Measurements from ENCODE around the gene FERMT3.
A peak's percentile ranks its signal among the peaks of the same experiment; 100 is the strongest.

Gene FERMT3

DNA sequence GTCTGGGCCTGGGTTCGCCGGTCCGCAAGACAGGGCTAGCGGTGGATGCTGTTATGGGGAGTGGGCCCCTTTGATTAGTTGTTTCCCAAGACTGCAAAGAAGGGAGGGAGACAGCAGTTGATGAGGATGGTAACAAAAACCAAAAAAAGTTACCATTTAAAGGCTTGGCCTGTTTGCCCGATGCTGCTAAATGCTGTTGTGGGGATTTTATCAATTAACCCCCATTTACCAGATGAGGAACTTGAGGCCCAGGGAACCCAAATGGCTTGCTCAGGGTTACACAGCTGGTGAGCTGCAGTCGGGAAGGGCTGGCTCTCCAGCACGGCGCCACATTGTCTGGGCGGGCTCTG is 16.1 kb downstream of the FERMT3 start:
- no peak for DNase-seq

DNA sequence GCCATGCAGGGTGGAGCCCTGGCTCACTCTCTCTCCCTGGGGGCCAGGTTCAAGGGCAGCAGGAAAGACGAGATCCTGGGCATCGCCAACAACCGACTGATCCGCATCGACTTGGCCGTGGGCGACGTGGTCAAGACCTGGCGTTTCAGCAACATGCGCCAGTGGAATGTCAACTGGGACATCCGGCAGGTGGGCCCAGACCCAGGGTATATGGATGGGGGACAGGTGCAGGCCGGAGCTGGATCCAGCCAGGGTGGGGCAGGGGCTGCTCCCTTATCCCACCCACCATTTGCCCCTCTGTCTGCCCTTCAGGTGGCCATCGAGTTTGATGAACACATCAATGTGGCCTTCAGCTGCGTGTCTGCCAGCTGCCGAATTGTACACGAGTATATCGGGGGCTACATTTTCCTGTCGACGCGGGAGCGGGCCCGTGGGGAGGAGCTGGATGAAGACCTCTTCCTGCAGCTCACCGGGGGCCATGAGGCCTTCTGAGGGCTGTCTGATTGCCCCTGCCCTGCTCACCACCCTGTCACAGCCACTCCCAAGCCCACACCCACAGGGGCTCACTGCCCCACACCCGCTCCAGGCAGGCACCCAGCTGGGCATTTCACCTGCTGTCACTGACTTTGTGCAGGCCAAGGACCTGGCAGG is 16.6 kb downstream of the FERMT3 start:
- DNase-seq: no peak

DNA sequence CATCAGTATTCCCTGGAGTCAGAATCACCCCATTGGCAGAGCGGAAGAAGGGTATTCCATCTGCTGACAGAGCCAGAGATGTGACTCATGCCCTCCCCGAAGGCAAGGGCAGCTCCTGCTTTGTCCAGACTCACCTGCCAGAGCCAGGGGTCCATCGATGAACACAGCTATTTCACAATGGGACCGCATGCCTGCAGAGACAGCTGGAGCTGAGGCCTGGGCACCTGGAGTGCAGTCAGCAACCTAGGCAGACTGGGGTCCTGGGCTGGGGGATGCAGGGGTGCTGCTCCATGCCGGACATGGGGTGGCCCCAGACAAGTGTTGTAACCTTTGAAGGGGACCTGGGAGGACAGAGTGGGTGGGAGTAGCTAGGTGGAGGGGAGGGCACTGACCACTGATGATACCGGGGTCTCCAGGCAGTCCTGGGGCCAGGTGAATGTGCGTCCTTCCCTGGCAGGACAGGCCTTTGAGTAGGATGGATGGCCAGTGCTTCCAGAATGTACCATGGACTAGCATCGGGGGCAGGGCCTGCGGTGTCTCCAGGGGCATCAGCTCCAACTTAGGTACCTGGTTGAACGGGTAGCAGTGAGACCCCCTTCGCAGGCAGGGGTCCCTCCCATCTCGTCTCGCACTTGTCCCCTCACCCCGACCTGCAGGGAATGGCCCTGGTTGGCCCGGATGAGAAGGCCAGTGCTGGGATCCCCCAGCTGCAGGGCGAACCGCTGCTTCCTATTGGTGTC is 17.8 kb downstream of the FERMT3 start:
- no peak for DNase-seq

DNA sequence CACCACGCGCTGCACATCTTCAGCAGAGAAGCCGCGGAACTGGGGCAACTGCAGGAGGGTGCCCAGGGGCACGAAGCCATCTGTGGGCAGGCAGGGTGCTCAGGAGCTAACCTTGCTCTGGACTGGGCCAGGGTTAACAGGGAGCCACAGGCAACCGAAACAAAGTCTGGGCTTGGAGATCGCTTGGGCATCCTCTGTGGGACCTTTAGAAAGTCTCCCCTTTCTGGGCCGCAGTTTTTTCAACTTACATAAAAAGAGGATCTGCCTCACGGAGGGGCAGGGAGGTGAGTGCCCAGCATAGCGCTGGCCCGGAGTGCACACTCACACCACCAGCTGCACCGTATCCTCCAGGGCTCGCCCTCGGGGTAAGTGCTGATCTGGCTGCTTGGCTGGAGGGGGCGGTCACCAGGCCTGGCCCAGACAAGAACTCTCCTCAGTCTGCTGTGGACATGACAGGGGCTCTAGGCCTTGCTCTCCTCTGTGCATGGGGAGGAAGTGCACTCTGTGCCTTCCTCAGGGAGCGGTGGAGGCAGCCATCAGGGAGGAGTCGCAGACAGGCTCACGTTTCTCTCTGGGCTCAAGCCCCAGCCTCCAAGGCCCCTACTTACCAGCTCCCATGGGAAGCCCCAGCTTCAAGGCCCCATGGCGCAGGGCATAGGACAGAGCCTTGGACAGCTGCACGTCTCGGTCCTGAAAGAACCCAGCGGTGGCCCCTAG is 18.5 kb downstream of the FERMT3 start:
- no peak for DNase-seq

DNA sequence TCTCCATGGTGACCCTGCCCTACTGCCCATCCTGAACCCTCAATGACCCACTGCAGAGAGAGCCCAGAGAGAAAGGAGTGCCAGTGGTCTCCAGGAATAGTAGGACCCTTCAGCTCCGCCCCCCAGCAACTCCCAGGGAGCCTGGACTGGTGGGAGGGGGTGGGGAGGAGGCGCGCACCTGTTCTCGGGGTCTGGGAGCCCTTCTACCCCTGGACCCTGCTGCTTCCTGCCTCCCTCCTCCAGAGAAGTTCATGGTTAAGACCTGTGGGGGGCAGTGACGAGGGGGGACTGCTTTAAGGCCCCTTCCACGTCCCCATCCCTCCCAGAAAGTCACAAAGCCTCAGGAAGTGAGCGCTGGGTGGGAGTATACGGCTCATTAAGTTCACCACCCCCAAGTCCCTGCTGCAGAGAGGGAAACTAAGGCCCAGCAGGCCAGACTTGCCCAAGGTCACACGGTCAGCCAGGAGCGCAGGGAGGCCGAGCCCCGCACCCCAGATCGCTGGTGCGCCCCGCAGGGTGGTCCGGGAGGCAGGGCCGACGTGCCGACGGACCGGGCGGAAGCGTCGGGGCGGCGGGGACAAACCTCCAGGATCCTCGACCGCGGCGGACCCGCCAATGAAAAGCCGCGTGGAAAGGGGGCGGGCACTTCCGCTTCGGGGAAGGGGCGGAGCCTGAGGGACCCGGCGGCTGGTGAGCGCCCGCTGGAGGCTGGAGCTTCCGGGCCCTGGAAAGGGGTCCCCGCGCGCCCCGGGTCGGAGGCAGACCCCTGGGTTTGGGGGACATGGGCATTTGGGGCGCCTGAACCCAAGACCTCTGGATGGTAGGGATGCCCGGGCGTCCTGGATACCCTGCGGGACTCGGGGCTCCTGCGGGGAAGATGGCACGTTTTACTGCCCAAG is 19.3 kb downstream of the FERMT3 start, which contains the start of the genes NUDT22 and TRPT1:
Gene NUDT22, plus strand, starts transcription at position 667 of the 899 bp plus-strand sequence. CDS start 379 bp downstream, outside the sequence.
Gene TRPT1, minus strand, starts transcription at position 579 of the 899 bp plus-strand sequence. Its CDS starts 326 bp downstream, at position 253.
- DNase-seq: peak; percentile 68 to 84

DNA sequence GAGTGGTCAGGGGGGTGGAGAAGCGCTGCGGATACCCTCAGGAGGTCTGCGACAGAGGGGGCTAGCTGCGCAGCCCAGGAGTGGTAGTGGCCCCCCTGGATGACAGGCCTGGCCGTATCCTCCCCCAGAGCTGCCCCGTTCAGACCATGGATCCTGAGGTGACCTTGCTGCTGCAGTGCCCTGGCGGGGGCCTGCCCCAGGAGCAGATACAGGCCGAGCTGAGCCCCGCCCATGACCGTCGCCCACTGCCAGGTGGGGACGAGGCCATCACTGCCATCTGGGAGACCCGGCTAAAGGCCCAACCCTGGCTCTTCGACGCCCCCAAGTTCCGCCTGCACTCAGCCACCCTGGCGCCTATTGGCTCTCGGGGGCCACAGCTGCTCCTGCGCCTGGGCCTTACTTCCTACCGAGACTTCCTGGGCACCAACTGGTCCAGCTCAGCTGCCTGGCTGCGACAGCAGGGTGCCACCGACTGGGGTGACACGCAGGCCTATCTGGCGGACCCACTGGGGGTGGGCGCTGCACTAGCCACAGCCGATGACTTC is 20.1 kb downstream of the FERMT3 start:
- DNase-seq: no peak

DNA sequence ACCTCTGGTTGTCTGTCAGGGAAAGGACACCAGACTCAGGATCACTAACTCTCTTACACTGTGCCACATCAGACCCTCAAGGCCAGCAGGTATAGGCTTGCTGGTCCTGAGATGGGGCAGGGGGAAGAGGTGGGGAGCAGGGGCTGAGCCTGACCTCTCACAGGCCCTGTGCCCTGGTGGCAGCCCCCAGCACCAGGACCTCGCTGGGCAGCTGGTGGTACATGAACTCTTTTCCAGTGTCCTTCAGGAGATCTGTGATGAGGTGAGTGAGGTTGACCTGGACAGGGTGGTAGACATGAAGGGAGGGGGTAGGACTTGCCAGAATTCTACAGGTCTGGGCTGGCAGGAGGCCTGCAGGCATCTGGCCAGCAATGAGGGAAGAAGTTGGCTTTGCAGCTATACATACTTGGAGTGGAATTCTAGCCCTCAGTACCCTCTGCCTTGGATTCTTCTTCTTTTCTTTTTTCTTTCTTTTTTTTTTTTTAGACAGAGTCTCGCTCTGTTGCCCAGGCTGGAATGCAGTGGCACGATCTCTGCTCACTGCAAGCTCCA is 21.0 kb downstream of the FERMT3 start:
- DNase-seq: no peak

DNA sequence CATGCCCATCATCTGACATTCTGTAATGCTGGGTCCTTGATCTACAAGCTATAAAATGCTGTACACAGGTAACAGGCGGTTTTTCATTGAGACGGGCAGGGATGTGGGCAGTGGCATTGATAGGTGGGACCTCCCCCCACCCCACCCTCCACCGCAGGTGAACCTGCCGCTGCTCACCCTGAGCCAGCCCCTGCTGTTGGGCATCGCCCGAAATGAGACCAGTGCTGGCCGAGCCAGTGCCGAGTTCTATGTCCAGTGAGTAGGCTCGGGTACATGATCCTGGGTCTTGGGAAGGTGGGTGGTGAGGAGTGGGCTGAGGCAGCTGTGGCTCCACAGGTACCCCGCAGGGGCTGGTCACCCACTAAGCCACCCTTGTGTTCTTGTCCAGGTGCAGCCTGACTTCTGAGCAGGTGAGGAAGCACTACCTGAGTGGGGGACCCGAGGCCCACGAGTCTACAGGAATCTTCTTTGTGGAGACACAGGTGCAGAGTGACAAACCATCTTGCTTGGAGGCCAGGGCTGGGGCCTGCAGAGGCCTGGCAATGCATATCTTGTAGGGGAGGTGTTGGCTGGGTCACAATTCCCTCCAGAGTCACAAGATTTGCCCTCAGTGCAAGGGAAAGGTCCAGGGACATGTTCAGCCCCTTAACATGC is 22.7 kb downstream of the FERMT3 start:
- DNase-seq: no peak

DNA sequence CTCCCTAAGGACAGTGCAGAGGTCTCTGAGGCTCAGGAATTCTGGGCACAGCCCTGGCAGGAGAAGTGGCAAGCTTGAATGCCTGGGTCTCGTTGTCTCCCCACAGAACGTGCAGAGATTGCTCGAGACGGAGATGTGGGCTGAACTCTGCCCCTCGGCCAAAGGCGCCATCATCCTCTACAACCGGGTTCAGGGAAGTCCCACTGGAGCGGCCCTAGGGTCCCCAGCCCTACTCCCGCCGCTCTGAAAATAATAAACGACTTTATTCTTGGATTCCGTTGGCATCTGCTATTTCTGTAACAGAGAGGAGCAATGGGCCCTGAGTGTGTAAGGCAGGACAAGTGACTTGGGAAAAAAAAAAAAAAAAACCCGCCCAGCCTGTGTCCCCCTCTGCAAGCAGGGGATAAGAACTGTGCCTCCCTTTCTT is 23.2 kb downstream of the FERMT3 start:
- no peak for DNase-seq

DNA sequence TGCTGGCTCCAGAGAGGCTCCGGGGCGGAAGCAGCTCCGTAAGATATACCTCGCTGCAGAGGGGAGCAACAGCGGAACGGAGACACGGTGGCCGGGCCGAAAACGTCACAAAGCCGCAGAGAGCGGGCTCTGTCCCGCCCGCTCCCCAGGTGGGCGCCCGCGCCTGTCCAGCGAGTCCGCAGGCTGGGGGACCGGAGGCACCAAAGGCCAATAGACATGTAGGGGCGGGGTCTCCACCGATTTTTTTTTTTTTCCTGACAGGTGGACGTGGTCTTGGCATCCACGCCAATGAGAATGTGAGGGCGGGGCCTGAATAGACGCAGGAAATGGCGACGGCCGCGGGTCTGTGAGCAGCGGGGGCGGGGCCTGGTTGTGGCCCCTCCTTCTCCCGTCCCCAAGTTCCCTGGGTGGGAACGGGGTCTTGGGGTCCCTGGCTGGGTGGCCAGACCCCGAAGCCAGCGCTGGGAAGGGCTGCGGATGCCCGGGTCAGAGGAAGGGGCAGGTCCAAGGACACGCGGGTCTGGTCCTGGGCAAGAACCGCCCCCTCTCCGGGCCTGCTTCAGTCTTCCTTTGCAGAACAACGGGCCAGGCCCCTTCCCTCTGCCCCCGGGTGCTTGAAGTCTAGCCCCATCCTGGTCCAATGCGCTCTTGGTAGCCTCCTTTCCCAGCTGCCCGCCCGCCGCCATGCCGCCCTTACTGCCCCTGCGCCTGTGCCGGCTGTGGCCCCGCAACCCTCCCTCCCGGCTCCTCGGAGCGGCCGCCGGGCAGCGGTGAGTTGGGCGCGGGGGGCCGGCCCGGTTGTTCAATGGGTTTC is 23.9 kb downstream of the FERMT3 start, which contains the start of gene DNAJC4:
Gene DNAJC4, plus strand, starts transcription at position 378 of the 814 bp plus-strand sequence. Its CDS starts 307 bp downstream, at position 685.
- peak; percentile 96 to 97 for DNase-seq

DNA sequence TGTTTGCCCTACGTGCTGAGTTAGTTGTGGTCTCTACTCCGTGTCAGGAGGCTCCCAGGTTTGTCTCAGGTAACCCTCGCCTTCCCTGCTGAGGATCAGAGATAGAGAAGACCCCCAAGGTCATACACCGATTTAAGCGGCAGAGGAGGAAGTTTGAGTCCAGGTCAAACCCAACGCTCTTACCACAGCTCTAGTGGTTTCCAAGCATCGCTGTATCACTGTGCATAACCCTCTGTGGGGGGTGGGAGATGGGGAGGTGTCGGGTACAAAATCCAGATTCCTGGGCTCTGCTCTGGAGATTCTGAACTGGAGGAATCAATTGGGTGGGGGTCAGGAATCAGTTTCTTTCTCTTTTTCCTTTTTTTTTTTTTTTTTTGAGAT is 24.5 kb downstream of the FERMT3 start:
- no peak for DNase-seq

DNA sequence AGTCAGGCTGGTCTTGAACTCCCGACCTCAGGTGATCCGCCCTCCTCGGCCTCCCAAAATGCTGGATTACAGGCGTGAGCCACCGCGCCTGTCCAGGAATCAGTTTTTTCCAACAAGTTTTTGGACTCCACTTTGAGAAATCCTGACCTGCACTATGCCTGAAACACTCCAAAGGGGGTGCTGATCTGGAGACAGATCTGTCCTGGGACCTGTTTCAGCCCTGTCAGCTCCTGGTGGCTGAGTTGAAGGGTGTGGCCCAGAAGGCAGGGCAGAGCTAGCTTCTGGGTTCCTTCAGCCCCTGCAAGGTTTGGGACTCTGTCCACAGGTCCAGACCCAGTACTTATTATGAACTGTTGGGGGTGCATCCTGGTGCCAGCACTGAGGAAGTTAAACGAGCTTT is 25.0 kb downstream of the FERMT3 start:
- no peak for DNase-seq

DNA sequence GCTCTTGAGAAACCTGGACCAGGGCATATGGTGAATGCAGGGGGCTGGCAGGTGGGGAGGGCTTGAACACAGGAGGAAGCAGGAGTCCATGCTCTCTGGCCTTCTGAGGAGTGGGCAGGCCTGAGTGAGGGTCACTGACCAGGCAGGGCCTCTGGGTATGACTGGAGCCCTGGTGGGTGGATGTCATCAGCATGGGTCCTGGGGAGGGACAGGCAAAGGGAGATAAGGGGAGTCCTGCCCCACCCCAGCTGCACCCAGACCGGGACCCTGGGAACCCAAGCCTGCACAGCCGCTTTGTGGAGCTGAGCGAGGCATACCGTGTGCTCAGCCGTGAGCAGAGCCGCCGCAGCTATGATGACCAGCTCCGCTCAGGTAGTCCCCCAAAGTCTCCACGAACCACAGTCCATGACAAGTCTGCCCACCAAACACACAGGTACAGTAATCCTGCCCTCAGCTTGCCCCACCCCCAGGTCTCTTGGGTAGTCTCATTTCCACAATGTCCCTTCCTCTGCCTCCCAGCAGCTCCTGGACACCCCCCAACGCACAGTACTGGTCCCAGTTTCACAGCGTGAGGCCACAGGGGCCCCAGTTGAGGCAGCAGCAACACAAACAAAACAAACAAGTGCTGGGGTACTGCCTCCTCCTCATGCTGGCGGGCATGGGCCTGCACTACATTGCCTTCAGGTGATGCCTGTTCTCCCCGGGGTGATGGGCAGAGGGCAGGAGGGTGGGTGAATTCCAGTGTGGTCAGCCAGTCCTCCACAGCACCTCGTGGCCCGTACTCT is 25.9 kb downstream of the FERMT3 start:
- DNase-seq: no peak

DNA sequence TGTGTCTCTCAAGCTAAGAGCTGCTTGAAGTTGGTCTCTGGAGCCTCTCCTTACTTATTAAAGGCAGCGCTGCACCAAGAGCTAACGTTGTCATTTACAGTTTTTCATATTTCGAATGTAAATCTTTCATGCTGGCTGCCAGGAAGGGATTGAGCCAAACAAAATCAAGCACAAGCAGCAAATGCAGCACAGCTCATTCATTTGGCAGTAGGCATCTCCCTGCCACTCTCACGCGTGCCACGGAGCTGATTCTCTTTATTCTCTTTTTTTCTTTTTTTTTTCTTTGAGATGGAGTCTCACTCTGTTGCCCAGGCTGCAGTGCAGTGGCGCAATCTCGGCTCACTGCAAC is 26.4 kb downstream of the FERMT3 start:
- DNase-seq: no peak

DNA sequence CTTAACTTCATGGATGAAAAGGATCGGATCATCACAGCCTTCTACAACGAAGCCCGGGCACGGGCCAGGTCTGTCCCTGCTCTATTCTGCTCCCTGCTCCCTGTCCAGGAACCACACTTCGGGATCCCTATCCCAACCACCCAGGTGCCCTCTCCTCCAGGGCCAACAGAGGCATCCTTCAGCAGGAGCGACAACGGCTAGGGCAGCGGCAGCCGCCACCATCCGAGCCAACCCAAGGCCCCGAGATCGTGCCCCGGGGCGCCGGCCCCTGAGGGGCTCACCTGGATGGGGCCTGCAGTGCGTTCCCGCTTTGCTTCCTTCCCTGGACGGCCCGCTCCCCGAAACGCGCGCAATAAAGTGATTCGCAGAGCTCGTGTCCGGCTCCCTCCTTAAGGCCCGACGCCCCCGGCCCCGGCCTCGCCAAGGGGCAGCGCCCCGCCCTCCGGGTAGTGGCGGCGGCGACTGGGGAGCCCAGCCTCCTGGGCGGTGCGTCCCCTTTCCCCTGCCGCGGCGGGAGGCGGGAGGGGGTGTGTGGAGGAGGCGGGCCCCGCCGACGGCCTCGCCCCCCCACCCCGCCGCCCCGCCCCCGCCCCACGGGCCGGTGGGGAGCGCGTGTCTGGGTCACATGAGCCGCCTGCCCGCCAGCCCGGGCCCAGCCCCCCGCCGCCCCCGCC is 27.5 kb downstream of the FERMT3 start, which contains the start of gene VEGFB:
Gene VEGFB, plus strand, starts transcription at position 672 of the 674 bp plus-strand sequence. CDS start 250 bp downstream, outside the sequence.
- peak; percentile 31 to 65 for DNase-seq

DNA sequence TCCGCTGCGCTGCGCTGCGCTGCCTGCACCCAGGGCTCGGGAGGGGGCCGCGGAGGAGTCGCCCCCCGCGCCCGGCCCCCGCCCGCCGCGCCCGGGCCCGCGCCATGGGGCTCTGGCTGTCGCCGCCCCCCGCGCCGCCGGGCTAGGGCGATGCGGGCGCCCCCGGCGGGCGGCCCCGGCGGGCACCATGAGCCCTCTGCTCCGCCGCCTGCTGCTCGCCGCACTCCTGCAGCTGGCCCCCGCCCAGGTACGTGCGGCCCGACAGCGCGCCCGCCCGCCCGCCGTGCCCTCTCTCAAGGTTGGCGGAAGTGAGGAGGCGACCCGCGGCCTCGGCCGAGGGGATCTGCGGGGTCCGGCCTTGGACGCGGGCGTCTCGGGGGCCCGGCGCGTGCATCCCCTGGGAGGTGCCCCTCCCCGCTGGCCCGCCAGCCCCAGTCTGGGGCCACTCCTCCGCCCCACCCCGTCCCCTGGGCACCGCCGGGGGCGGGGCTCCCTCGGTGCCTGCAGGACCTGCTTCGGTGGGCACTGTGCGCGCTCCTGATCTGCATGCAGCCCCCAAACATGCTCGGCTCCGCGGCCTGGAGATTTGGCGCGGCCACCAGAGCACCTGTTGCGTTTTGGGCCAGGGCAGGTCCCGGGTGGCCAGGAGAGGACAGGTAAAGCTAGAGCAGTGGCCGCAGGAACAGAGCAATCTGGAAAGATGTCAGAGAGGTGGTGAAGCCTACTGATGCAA is 28.3 kb downstream of the FERMT3 start:
- DNase-seq: peak; percentile 33 to 50

DNA sequence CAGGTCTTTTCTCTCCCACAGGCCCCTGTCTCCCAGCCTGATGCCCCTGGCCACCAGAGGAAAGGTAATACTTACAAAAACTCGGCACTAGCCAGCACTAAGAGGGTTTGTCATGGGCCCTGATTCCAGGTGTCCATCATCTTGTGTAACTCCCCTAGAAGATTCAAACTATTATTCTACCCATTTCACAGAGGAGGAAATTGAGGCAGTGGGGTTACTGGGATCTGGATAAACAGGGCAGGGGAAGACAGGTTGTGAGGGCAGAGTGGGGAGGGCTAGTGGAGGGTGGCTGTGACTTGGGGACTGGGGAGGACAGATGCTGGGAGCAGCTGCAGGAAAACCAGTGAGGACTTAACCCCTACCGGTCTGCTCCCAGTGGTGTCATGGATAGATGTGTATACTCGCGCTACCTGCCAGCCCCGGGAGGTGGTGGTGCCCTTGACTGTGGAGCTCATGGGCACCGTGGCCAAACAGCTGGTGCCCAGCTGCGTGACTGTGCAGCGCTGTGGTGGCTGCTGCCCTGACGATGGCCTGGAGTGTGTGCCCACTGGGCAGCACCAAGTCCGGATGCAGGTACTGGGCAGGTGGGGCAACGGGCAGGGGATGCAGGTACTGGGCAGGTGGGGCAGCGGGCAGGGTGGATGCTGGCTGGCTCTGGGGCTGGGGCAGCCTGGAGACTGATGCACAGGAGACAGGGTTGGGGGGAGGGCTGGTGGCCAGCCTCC is 29.1 kb downstream of the FERMT3 start:
- no peak for DNase-seq
